T-helper 9 cell (primary cell): ENCODE results near the gene COX6A2.

Experiments used
- DNase-seq: peaks from one replicate; pipeline ENCODE4 v3.0.0-alpha.2; 2020

The COX6A2 gene

GRCh38 chr16:31407406-31407805 is 20.8 kb downstream of the COX6A2 start:
- DNase-seq, result no peak

DNA sequence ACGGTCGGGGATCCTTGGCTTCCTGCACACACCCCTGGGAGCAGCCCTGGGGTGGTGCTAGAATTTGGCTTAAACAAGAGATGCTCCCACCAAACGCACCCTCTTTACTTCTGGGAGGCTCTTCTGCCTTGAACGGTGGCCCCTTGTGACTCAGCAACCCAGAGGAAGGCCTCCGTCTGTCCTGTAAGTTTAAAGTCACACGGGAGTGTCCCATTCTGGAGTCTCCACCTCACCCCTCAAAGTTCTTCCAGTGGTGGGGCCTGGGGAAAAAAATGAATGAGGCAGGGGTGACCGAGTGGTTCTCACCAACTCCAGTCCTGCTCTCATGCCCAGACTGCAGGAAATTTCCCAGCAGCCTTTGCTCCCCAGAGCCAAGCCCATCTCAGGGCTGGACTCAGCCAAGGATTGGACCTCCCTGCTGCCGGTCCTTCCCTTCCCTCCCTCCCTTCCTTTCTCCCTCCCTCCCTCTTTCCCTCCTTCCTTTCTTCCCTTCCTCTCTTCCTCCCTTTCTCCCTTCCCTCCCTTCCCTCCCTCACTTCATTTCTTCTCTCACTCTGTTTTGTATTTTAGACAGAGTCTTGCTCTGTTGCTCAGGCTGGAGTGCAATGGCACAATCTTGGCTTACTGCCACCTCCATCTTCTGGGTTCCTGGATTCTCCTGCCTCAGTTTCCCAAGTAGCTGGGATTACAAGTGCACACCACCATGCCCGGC is 23.7 kb downstream of the COX6A2 start:
- DNase-seq, result no peak

DNA sequence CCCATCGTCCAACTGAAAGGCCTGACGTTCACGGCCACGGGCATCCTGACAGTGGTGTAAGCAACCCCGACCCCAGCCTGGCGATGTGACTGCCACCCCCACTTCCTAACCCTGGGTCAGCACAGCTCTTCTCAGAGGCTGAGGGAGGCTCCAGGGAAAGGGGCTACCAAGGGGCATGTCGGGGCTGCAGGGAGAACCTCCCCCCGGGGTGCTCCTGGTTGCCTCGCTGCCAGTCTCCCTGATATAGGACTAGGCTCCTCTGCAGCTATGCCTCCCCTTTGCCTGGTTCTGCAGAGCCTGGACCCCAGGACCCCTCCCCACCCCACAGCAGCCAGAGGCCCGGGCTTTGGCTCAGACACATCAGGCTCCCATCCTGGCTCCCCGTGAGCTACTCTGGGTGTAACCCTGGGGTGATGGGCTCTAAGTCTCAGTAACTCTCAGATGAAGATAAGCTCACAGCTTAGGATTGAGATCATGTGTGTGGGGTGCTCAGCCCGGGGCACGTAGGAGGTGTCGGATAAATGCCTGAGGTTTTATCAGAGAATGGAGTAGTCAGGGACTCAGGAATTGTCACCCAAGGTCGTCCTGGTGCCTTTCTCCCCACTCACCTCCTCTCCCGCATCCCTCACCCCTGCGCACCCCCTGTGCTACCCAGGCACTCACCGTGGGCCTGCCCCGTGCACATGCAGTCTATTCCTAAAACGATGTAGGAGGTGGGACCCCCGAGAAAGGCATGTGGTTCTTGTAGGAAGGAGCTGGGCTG is 24.4 kb downstream of the COX6A2 start:
- no peak for DNase-seq

DNA sequence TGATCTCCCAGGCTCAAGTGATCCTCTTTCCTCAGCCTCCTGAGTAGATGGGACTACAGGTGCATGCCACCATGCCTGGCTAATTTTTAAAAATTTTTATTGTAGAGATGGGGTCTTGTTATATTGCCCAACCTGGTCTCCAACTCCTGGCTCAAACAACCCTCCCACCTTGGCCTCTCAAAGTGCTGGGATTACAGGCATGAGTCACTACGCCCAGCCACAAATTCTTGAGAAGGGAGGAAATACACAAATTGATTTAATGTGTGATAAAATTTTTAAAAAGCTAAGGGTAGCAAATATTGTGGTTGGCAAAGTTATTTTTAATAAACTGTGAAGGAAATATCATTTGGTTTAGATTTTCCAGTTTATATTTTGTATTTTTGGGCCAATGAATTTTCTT is 25.5 kb downstream of the COX6A2 start:
- no peak for DNase-seq

DNA sequence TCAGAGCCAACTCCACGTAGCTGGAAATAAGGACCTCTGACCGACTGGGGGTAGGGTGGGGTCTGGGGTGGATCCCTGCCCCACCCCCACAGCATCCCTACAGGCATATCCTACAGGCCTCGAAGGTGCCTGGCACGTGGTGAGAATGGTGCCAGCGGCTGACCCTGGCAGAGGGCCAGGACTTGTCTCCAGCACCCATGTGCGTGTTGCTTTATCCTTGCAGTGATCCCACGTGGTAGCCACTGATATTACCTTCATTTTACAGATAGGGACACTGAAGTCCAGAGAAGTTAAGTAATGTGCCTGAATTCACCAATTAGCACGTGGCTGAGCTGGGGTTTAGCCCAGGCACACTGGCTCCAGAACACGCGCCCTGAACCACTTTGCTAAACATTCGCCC is 26.7 kb downstream of the COX6A2 start:
- DNase-seq, result no peak

DNA sequence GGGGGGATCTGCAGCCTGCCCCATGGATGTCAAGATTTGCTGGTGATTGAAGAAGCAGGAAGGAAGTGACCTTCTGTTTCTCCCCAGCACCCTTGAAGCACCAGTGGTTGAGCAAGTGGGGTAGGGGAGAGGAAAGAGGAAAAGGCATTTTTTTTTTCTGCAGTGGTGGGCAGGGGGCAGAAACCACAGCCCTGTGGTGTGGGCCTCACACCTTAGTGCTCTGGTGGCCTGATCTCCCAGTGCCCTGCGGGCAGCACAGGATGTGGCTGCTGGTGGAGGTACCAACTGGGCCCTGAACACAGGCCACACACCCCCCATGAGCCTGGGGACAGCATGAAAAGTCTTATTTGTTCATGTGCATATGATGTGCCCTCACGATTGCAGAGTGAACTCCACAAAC is 28.0 kb downstream of the COX6A2 start:
- DNase-seq, result no peak

- DNase-seq, result no peak
Measured at GRCh38 chr16:31397701-31398100, 30.5 kb downstream of the COX6A2 start.

GRCh38 chr16:31397096-31397660 is 31.0 kb downstream of the COX6A2 start:
- DNase-seq, result no peak

- no peak for DNase-seq
Measured at GRCh38 chr16:31395647-31396046, 32.5 kb downstream of the COX6A2 start.

GRCh38 chr16:31393056-31393455 is 35.1 kb downstream of the COX6A2 start, which contains the start of gene ITGAD:
TSS of gene ITGAD (plus strand) at chr16:31393335. CDS start at chr16:31393361, 26 bp downstream.
- no peak for DNase-seq

DNA sequence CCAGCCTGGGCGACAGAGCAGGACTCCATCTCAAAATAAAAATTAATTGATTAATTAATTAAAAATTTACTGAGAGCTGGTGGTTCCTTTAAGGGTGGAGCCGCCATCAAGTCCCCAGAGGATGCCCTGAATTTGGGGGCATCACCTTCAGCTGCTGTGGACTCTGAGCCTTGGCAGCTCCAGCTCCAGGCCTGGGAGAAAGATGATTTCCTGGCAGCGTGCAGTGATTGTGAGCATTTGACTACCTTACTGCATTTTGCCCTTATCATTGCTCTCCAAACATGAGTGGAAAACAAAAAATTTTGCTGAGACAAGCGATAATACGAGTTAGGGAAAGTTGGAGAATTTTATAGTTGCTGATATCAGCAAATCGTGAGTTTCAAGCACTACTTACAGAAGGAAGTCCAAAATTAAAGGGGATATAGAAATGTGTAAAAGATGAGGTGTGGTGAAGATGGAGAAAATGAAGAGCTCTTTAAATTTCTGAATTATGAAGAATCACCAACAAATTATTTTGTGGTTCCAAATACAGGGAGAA is 37.6 kb downstream of the COX6A2 start:
- no peak for DNase-seq

DNA sequence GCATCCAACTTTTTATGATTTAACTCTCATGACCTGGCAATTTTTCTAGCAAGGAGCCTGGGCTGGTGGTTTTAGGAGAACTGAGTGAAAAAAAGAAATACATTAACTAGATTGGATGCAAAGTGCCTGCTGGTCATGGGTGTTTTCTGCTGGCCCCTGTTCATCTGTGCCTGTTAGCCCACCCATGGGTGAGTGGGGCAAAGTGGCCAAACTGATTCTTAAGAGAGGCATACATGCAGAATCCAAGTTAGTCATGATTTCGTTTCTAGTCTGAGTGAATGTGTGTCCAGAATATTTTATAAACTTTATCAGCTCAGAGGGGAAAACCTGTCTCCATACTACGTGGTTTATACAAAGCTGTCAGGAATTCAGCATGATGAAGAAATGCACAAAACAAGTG is 39.6 kb downstream of the COX6A2 start:
- DNase-seq, result no peak

- DNase-seq, result no peak
Measured at GRCh38 chr16:31386157-31386984, 41.8 kb downstream of the COX6A2 start.

DNA sequence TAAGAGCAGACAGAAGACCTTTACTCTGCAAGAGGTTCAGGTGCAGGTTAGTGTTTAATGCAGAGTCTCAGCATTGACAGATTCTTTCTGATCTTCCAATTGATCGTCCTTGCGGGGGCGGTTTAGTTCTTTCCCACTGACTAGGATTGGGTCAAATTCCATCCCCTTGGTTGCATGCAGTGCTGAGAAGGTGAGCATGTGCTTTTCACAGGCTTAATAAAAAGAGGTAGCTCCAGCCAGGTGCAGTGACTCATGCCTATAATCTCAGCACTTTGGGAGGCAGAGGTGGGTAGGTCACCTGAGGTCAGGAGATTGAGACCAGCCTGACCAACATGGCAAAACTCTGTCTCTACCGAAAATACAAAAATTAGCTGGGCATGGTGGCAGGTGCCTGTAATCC is 42.5 kb downstream of the COX6A2 start:
- DNase-seq, result no peak

DNA sequence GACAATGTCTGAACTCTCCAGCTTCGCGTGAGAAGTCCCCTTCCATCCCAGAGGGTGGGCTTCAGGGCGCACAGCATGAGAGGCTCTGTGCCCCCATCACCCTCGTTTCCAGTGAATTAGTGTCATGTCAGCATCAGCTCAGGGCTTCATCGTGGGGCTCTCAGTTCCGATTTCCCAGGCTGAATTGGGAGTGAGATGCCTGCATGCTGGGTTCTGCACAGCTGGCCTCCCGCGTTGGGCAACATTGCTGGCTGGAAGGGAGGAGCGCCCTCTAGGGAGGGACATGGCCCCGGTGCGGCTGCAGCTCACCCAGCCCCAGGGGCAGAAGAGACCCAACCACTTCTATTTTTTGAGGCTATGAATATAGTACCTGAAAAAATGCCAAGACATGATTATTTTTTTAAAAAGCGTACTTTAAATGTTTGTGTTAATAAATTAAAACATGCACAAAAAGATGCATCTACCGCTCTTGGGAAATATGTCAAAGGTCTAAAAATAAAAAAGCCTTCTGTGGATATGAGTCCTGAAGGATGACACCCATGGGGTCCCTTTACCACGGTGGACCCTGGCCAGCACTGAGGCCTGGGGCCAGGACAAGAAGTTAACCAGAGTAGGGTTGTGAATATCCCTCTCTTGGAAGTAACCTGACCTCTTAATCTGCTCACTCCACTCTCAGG is 45.5 kb downstream of the COX6A2 start:
- peak; percentile 26 for DNase-seq

DNA sequence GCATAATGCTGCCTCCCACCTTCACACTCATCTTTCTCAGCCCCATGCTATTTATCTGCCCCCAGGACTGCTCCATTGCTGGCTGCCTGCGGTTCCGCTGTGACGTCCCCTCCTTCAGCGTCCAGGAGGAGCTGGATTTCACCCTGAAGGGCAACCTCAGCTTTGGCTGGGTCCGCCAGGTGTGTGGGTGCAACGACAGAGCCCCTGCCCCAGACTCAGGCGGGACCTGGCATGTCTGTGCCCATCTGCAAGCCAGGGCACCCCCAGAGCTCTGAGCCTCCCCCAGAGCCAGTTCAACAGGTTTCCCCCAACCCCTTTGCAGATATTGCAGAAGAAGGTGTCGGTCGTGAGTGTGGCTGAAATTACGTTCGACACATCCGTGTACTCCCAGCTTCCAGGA is 48.0 kb downstream of the COX6A2 start:
- no peak for DNase-seq
